Measurements from ENCODE around the gene PPP1R1C. TPM values are rescaled to one million over a fixed set of nuclear protein-coding genes. Genes with fewer than 3 reads are reported as not detected.

Gene PPP1R1C
- total and polyA plus RNA-seq, 2 donors (not counting 1 experiment from before 2014, with no cell fraction given), result not detected

- Mint-ChIP-seq H3K4me1 (no peaks in the 10 kb centered on the region), H3K4me3 (no peak overlapping the region), H3K27ac (no peak overlapping the region), H3K9me3 (ENCODE audit: insufficient read depth) (no peaks in the 10 kb centered on the region), H3K27me3 (peaks cover 4% of the 10 kb centered on the region)
- no peaks in the 10 kb centered on the region for H3K27me3 ChIP-seq (replicated peaks in 1 of 4; ENCODE audit: control extremely low read depth in 1 of 4, control insufficient read depth in 3 of 4, insufficient read depth in 4 of 4, low read length in 3 of 4)
- no peaks in the 10 kb centered on the region for H3K9me3 ChIP-seq (ENCODE audit: control extremely low read depth in 1 of 3, control insufficient read depth in 2 of 3, insufficient read depth in 1 of 3, low read length in 2 of 3)
- H3K27ac ChIP-seq (ENCODE audit: low read length in 2 of 2), result no peak overlapping the region
- DNase-seq (no peak), ATAC-seq (ENCODE audit: low read depth) (no peak)
- H3K4me2 ChIP-seq (replicated peaks; ENCODE audit: low read depth, low read length, poor library complexity, severe bottlenecking), result no peak overlapping the region
- TF ChIP-seq EZH2 (IDR thresholded peaks at IDR 0.05; ENCODE audit: borderline replicate concordance, insufficient read depth, low read depth, low read length, poor library complexity, severe bottlenecking), result no peak
- TF ChIP-seq CTCF (IDR thresholded peaks at IDR 0.05), result no peak
- intact Hi-C loops (cut with micrococcal nuclease), result loop anchor here (5.0 to 10.0 kb wide), 2 partner anchors 977 to 1954 kb away; no protein-coding TSS in a partner anchor
- H3K79me2 ChIP-seq (ENCODE audit: control insufficient read depth, insufficient read depth, low read length), result no peaks in the 10 kb centered on the region
- H3K4me3 ChIP-seq (ENCODE audit: control extremely low read depth in 1 of 5, extremely low read depth in 1 of 5, insufficient read depth in 1 of 5, low read depth in 2 of 5, low read length in 4 of 5), result no peak overlapping the region
- H2AFZ ChIP-seq (ENCODE audit: insufficient read depth, low read depth, low read length, poor library complexity, severe bottlenecking), result no peak overlapping the region
- H3K9ac ChIP-seq (ENCODE audit: low read length), result no peak overlapping the region
- WGBS (ENCODE audit: insufficient coverage), result 100% methylated on average over 1 of the region's 3 CpGs
- H4K20me1 ChIP-seq (ENCODE audit: control insufficient read depth, insufficient read depth, low read length, poor library complexity, severe bottlenecking), result no peaks in the 10 kb centered on the region
- POLR2A ChIA-PET, result no interaction called here
- H3K36me3 ChIP-seq (replicated peaks in 1 of 2; ENCODE audit: control extremely low read depth in 1 of 2, control insufficient read depth in 1 of 2, extremely low read depth in 1 of 2, insufficient read depth in 2 of 2, low read length in 1 of 2), result no peaks in the 10 kb centered on the region
- no peaks in the 10 kb centered on the region for H3K4me1 ChIP-seq (ENCODE audit: control insufficient read depth in 2 of 2, insufficient read depth in 2 of 2, low read length in 2 of 2)
- CTCF ChIA-PET, result interaction anchor here (0.8 to 2.8 kb wide), 2 partner anchors 337 to 1956 kb away, joined by 3 to 28 read pairs; no protein-coding TSS in a partner anchor
Observed at GRCh38 chr2:182078988-182079602, 93.4 kb downstream of the PPP1R1C start.

- H3K9me3 Mint-ChIP-seq (ENCODE audit: insufficient read depth), result no peaks in the 10 kb centered on the region
- ChIA-PET POLR2A (no interaction called here), CTCF (no interaction called here)
- no peak overlapping the region for H3K9ac ChIP-seq (ENCODE audit: low read length)
- H3K79me2 ChIP-seq (ENCODE audit: control insufficient read depth, insufficient read depth, low read length), result no peaks in the 10 kb centered on the region
- H3K27ac ChIP-seq (ENCODE audit: low read length in 2 of 2), result no peak overlapping the region
- no peaks in the 10 kb centered on the region for H4K20me1 ChIP-seq (ENCODE audit: control insufficient read depth, insufficient read depth, low read length, poor library complexity, severe bottlenecking)
- TF ChIP-seq EZH2 (IDR thresholded peaks at IDR 0.05; ENCODE audit: borderline replicate concordance, insufficient read depth, low read depth, low read length, poor library complexity, severe bottlenecking) (no peak), CTCF (IDR thresholded peaks at IDR 0.05) (no peak)
- intact Hi-C loops (cut with micrococcal nuclease), result no loop called here
- H3K4me1 Mint-ChIP-seq, result no peaks in the 10 kb centered on the region
- H2AFZ ChIP-seq (ENCODE audit: insufficient read depth, low read depth, low read length, poor library complexity, severe bottlenecking), result no peak overlapping the region
- H3K4me3 Mint-ChIP-seq, result no peak overlapping the region
- no CpG with 5 or more reads among the region's 2 CpGs for WGBS (ENCODE audit: insufficient coverage)
- no peaks in the 10 kb centered on the region for H3K27me3 ChIP-seq (replicated peaks in 1 of 4; ENCODE audit: control extremely low read depth in 1 of 4, control insufficient read depth in 3 of 4, insufficient read depth in 4 of 4, low read length in 3 of 4)
- no peak for DNase-seq
- no peak overlapping the region for H3K4me3 ChIP-seq (ENCODE audit: control extremely low read depth in 1 of 5, extremely low read depth in 1 of 5, insufficient read depth in 1 of 5, low read depth in 2 of 5, low read length in 4 of 5)
- H3K27ac Mint-ChIP-seq, result no peak overlapping the region
- peaks cover 4% of the 10 kb centered on the region for H3K27me3 Mint-ChIP-seq
- H3K9me3 ChIP-seq (ENCODE audit: control extremely low read depth in 1 of 3, control insufficient read depth in 2 of 3, insufficient read depth in 1 of 3, low read length in 2 of 3), result no peaks in the 10 kb centered on the region
- H3K4me2 ChIP-seq (replicated peaks; ENCODE audit: low read depth, low read length, poor library complexity, severe bottlenecking), result no peak overlapping the region
- H3K4me1 ChIP-seq (ENCODE audit: control insufficient read depth in 2 of 2, insufficient read depth in 2 of 2, low read length in 2 of 2), result no peaks in the 10 kb centered on the region
- ATAC-seq (ENCODE audit: low read depth), result no peak
- H3K36me3 ChIP-seq (replicated peaks in 1 of 2; ENCODE audit: control extremely low read depth in 1 of 2, control insufficient read depth in 1 of 2, extremely low read depth in 1 of 2, insufficient read depth in 2 of 2, low read length in 1 of 2), result no peaks in the 10 kb centered on the region
Observed at GRCh38 chr2:182080493-182080892, 94.8 kb downstream of the PPP1R1C start.
